GM15510 (cell line): ENCODE results near the gene ABCA12.

Source experiments
- POLR2A ChIP-seq: IDR thresholded peaks from 3 replicates; pipeline ENCODE4 v1.6.1; 2011; ENCODE audit warnings: borderline replicate concordance; ENCODE audit not compliant: insufficient read length; ENCODE audit errors: extremely low read depth

ABCA12 gene

GRCh38 chr2:215138479-215138878 lies at the start of gene ABCA12:
Gene ABCA12 (minus strand): TSS chr2:215138626. CDS start chr2:215138208, 418 bp downstream.
- no peak for TF ChIP-seq POLR2A

- TF ChIP-seq POLR2A, result no peak
Measured at GRCh38 chr2:215188078-215188477, 49.7 kb upstream of the ABCA12 start.

GRCh38 chr2:215186021-215186420 lies 47.6 kb upstream of the ABCA12 start:
- TF ChIP-seq POLR2A, result no peak

- TF ChIP-seq POLR2A, result no peak
Measured at GRCh38 chr2:215178121-215178520, 39.7 kb upstream of the ABCA12 start.

GRCh38 chr2:215171796-215172195 lies 33.4 kb upstream of the ABCA12 start:
- TF ChIP-seq POLR2A, result no peak

- no peak for TF ChIP-seq POLR2A
Measured at GRCh38 chr2:215171151-215171550, 32.7 kb upstream of the ABCA12 start.

GRCh38 chr2:215161301-215161829 lies 22.9 kb upstream of the ABCA12 start:
- no peak for TF ChIP-seq POLR2A

- no peak for TF ChIP-seq POLR2A
Measured at GRCh38 chr2:215160081-215160480, 21.7 kb upstream of the ABCA12 start.

- no peak for TF ChIP-seq POLR2A
Measured at GRCh38 chr2:215156453-215156852, 18.0 kb upstream of the ABCA12 start.

GRCh38 chr2:215149894-215150293 lies 11.5 kb upstream of the ABCA12 start:
- TF ChIP-seq POLR2A, result no peak

- TF ChIP-seq POLR2A, result no peak
Measured at GRCh38 chr2:215149486-215149885, 11.1 kb upstream of the ABCA12 start.

- no peak for TF ChIP-seq POLR2A
Measured at GRCh38 chr2:215149060-215149459, 10.6 kb upstream of the ABCA12 start.

GRCh38 chr2:215145611-215146010 lies 7.2 kb upstream of the ABCA12 start:
- no peak for TF ChIP-seq POLR2A

- TF ChIP-seq POLR2A, result no peak
Measured at GRCh38 chr2:215144106-215144875, 5.9 kb upstream of the ABCA12 start.

- TF ChIP-seq POLR2A, result no peak
Measured at GRCh38 chr2:215143458-215143857, 5.0 kb upstream of the ABCA12 start.

GRCh38 chr2:215141706-215142105 lies 3.3 kb upstream of the ABCA12 start:
- TF ChIP-seq POLR2A, result no peak
